Raji (cell line): Measurements from ENCODE around the gene CYP1A2.

Source experiments
- POLR2A ChIP-seq: IDR thresholded peaks from 2 replicates; pipeline ENCODE4 v1.6.1; 2011; ENCODE audit warnings: low read depth, low read length, control low read depth; ENCODE audit not compliant: insufficient read depth

Gene CYP1A2

GRCh38 chr15:74748322-74748946, at the start of gene CYP1A2:
Gene CYP1A2, plus strand, starts transcription at chr15:74748845. Its CDS starts 894 bp downstream, at chr15:74749739.
- no peak for TF ChIP-seq POLR2A

- TF ChIP-seq POLR2A = no peak
These were observed 39.6 kb upstream of the CYP1A2 start for GRCh38 chr15:74709011-74709410.

GRCh38 chr15:74709892-74710291, 38.8 kb upstream of the CYP1A2 start:
- no peak for TF ChIP-seq POLR2A

GRCh38 chr15:74710319-74711094, 38.1 kb upstream of the CYP1A2 start:
- TF ChIP-seq POLR2A = no peak

- TF ChIP-seq POLR2A = no peak
These were observed 36.3 kb upstream of the CYP1A2 start for GRCh38 chr15:74712311-74712710.

- TF ChIP-seq POLR2A = no peak
These were observed 32.0 kb upstream of the CYP1A2 start for GRCh38 chr15:74716651-74717050.

- TF ChIP-seq POLR2A = no peak
These were observed 26.1 kb upstream of the CYP1A2 start for GRCh38 chr15:74722591-74722990.

- TF ChIP-seq POLR2A = no peak
These were observed 25.5 kb upstream of the CYP1A2 start for GRCh38 chr15:74723187-74723586.

GRCh38 chr15:74723754-74724334, 24.8 kb upstream of the CYP1A2 start:
- TF ChIP-seq POLR2A = no peak

- TF ChIP-seq POLR2A = no peak
These were observed 23.9 kb upstream of the CYP1A2 start for GRCh38 chr15:74724570-74725224.

- TF ChIP-seq POLR2A = no peak
These were observed 23.3 kb upstream of the CYP1A2 start, which contains the start of gene CYP1A1 for GRCh38 chr15:74725225-74725774. Gene CYP1A1, minus strand, starts transcription at chr15:74725528. Its CDS starts 2,431 bp downstream, at chr15:74723097.

GRCh38 chr15:74725845-74726773, 22.5 kb upstream of the CYP1A2 start:
- no peak for TF ChIP-seq POLR2A

- no peak for TF ChIP-seq POLR2A
These were observed 21.9 kb upstream of the CYP1A2 start for GRCh38 chr15:74726774-74727164.

- TF ChIP-seq POLR2A = no peak
These were observed 20.9 kb upstream of the CYP1A2 start for GRCh38 chr15:74727727-74728126.
